Measurements from ENCODE around the gene BAD.

The BAD gene

DNA sequence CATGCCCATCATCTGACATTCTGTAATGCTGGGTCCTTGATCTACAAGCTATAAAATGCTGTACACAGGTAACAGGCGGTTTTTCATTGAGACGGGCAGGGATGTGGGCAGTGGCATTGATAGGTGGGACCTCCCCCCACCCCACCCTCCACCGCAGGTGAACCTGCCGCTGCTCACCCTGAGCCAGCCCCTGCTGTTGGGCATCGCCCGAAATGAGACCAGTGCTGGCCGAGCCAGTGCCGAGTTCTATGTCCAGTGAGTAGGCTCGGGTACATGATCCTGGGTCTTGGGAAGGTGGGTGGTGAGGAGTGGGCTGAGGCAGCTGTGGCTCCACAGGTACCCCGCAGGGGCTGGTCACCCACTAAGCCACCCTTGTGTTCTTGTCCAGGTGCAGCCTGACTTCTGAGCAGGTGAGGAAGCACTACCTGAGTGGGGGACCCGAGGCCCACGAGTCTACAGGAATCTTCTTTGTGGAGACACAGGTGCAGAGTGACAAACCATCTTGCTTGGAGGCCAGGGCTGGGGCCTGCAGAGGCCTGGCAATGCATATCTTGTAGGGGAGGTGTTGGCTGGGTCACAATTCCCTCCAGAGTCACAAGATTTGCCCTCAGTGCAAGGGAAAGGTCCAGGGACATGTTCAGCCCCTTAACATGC is 55.2 kb downstream of the BAD start:
- DNase-seq (ENCODE audit: low read depth in 2 of 2), result no peak

DNA sequence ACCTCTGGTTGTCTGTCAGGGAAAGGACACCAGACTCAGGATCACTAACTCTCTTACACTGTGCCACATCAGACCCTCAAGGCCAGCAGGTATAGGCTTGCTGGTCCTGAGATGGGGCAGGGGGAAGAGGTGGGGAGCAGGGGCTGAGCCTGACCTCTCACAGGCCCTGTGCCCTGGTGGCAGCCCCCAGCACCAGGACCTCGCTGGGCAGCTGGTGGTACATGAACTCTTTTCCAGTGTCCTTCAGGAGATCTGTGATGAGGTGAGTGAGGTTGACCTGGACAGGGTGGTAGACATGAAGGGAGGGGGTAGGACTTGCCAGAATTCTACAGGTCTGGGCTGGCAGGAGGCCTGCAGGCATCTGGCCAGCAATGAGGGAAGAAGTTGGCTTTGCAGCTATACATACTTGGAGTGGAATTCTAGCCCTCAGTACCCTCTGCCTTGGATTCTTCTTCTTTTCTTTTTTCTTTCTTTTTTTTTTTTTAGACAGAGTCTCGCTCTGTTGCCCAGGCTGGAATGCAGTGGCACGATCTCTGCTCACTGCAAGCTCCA is 57.0 kb downstream of the BAD start:
- no peak for DNase-seq (ENCODE audit: low read depth in 2 of 2)

DNA sequence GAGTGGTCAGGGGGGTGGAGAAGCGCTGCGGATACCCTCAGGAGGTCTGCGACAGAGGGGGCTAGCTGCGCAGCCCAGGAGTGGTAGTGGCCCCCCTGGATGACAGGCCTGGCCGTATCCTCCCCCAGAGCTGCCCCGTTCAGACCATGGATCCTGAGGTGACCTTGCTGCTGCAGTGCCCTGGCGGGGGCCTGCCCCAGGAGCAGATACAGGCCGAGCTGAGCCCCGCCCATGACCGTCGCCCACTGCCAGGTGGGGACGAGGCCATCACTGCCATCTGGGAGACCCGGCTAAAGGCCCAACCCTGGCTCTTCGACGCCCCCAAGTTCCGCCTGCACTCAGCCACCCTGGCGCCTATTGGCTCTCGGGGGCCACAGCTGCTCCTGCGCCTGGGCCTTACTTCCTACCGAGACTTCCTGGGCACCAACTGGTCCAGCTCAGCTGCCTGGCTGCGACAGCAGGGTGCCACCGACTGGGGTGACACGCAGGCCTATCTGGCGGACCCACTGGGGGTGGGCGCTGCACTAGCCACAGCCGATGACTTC is 57.9 kb downstream of the BAD start:
- DNase-seq (ENCODE audit: low read depth in 2 of 2), result peak in 1 of 2 donors; percentile 63

DNA sequence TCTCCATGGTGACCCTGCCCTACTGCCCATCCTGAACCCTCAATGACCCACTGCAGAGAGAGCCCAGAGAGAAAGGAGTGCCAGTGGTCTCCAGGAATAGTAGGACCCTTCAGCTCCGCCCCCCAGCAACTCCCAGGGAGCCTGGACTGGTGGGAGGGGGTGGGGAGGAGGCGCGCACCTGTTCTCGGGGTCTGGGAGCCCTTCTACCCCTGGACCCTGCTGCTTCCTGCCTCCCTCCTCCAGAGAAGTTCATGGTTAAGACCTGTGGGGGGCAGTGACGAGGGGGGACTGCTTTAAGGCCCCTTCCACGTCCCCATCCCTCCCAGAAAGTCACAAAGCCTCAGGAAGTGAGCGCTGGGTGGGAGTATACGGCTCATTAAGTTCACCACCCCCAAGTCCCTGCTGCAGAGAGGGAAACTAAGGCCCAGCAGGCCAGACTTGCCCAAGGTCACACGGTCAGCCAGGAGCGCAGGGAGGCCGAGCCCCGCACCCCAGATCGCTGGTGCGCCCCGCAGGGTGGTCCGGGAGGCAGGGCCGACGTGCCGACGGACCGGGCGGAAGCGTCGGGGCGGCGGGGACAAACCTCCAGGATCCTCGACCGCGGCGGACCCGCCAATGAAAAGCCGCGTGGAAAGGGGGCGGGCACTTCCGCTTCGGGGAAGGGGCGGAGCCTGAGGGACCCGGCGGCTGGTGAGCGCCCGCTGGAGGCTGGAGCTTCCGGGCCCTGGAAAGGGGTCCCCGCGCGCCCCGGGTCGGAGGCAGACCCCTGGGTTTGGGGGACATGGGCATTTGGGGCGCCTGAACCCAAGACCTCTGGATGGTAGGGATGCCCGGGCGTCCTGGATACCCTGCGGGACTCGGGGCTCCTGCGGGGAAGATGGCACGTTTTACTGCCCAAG is 58.6 kb downstream of the BAD start, which contains the start of the genes NUDT22 and TRPT1:
Gene NUDT22 (plus strand): TSS at position 667 of the 899 bp plus-strand sequence. CDS start 379 bp downstream, outside the sequence.
Gene TRPT1 (minus strand): TSS at position 579 of the 899 bp plus-strand sequence. CDS start 326 bp downstream, at position 253.
- DNase-seq (ENCODE audit: low read depth in 2 of 2), result peak; percentile 89 to 90

DNA sequence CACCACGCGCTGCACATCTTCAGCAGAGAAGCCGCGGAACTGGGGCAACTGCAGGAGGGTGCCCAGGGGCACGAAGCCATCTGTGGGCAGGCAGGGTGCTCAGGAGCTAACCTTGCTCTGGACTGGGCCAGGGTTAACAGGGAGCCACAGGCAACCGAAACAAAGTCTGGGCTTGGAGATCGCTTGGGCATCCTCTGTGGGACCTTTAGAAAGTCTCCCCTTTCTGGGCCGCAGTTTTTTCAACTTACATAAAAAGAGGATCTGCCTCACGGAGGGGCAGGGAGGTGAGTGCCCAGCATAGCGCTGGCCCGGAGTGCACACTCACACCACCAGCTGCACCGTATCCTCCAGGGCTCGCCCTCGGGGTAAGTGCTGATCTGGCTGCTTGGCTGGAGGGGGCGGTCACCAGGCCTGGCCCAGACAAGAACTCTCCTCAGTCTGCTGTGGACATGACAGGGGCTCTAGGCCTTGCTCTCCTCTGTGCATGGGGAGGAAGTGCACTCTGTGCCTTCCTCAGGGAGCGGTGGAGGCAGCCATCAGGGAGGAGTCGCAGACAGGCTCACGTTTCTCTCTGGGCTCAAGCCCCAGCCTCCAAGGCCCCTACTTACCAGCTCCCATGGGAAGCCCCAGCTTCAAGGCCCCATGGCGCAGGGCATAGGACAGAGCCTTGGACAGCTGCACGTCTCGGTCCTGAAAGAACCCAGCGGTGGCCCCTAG is 59.4 kb downstream of the BAD start:
- DNase-seq (ENCODE audit: low read depth in 2 of 2), result no peak

DNA sequence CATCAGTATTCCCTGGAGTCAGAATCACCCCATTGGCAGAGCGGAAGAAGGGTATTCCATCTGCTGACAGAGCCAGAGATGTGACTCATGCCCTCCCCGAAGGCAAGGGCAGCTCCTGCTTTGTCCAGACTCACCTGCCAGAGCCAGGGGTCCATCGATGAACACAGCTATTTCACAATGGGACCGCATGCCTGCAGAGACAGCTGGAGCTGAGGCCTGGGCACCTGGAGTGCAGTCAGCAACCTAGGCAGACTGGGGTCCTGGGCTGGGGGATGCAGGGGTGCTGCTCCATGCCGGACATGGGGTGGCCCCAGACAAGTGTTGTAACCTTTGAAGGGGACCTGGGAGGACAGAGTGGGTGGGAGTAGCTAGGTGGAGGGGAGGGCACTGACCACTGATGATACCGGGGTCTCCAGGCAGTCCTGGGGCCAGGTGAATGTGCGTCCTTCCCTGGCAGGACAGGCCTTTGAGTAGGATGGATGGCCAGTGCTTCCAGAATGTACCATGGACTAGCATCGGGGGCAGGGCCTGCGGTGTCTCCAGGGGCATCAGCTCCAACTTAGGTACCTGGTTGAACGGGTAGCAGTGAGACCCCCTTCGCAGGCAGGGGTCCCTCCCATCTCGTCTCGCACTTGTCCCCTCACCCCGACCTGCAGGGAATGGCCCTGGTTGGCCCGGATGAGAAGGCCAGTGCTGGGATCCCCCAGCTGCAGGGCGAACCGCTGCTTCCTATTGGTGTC is 60.1 kb downstream of the BAD start:
- no peak for DNase-seq (ENCODE audit: low read depth in 2 of 2)

DNA sequence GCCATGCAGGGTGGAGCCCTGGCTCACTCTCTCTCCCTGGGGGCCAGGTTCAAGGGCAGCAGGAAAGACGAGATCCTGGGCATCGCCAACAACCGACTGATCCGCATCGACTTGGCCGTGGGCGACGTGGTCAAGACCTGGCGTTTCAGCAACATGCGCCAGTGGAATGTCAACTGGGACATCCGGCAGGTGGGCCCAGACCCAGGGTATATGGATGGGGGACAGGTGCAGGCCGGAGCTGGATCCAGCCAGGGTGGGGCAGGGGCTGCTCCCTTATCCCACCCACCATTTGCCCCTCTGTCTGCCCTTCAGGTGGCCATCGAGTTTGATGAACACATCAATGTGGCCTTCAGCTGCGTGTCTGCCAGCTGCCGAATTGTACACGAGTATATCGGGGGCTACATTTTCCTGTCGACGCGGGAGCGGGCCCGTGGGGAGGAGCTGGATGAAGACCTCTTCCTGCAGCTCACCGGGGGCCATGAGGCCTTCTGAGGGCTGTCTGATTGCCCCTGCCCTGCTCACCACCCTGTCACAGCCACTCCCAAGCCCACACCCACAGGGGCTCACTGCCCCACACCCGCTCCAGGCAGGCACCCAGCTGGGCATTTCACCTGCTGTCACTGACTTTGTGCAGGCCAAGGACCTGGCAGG is 61.3 kb downstream of the BAD start:
- no peak for DNase-seq (ENCODE audit: low read depth in 2 of 2)

DNA sequence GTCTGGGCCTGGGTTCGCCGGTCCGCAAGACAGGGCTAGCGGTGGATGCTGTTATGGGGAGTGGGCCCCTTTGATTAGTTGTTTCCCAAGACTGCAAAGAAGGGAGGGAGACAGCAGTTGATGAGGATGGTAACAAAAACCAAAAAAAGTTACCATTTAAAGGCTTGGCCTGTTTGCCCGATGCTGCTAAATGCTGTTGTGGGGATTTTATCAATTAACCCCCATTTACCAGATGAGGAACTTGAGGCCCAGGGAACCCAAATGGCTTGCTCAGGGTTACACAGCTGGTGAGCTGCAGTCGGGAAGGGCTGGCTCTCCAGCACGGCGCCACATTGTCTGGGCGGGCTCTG is 61.8 kb downstream of the BAD start:
- no peak for DNase-seq (ENCODE audit: low read depth in 2 of 2)

DNA sequence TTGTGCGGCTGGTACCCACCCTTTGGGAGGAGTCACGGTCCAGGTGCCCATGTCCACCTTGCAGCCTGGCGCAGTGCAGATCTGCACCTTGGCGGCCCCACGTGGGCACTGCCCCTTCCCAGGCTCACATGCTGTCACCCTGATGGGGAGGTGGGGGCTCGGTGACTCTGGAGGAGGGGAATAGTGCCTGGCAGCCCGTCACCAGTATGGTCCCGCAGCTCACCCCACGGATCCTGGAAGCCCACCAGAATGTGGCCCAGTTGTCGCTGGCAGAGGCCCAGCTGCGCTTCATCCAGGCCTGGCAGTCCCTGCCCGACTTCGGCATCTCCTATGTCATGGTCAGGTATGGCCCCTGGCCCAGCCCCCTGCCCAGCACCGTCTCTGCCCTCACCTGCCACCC is 63.7 kb downstream of the BAD start:
- DNase-seq (ENCODE audit: low read depth in 2 of 2), result no peak

DNA sequence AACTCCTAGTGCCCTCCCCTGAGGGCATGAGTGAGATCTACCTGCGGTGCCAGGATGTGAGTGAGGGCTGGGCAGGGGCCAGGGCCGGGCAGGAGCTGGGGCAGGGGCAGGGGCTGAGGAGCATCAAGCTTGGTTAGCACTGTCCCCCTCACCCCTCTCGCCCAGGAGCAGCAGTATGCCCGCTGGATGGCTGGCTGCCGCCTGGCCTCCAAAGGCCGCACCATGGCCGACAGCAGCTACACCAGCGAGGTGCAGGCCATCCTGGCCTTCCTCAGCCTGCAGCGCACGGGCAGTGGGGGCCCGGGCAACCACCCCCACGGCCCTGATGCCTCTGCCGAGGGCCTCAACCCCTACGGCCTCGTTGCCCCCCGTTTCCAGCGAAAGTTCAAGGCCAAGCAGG is 64.2 kb downstream of the BAD start:
- no peak for DNase-seq (ENCODE audit: low read depth in 2 of 2)

Measured in stimulated activated CD8-positive, alpha-beta memory T cell treated with anti-CD3 and anti-CD28 coated beads, Interleukin-15, amount 100 ng/mL, for 48 hours (primary cell).